ENCODE results near the gene PARP2.

GRCh38 chr14:20332431-20332787 lies 11.0 kb upstream of the PARP2 start:
- TF ChIP-seq CTCF (IDR thresholded peaks at IDR 0.05): peak in 1 of 6 experiments; percentile 3
- no peak for TF ChIP-seq POLR2A (IDR thresholded peaks at IDR 0.05)

All from esophagus squamous epithelium (tissue), 4 donors.